HL-60 (cell line): ENCODE data around the gene LRP5.

Source experiments
- DNase-seq, 2 experiments: peaks; one replicate each; pipeline ENCODE4 v3.0.0-alpha.2; 2010 to 2020; ENCODE audit warnings: low read depth in 1 of 2, low spot score in 1 of 2
- H3K27ac ChIP-seq: fragments of 250-450 bp; sonication (Bioruptor Pico); replicated peaks from 2 replicates; pipeline ENCODE4 v1.5.1; 2020; ENCODE audit warnings: mild to moderate bottlenecking, moderate library complexity
- H3K27me3 ChIP-seq: fragments of 250-450 bp; sonication (Bioruptor Pico); 2 replicates; pipeline ENCODE4 v1.5.1; 2021; ENCODE audit warnings: mild to moderate bottlenecking, moderate library complexity; ENCODE audit not compliant: insufficient read depth, poor library complexity, severe bottlenecking
- H3K4me3 ChIP-seq: replicated peaks from 2 replicates; pipeline ENCODE4 v1.5.1; 2011; ENCODE audit warnings: mild to moderate bottlenecking, control low read depth, low read length; ENCODE audit not compliant: insufficient read depth
- CTCF ChIP-seq: IDR thresholded peaks from one replicate; pipeline ENCODE4 v1.5.1; 2011; ENCODE audit warnings: low read length, control low read depth, inconsistent platforms; ENCODE audit not compliant: insufficient read depth
- GABPA ChIP-seq: IDR thresholded peaks from 2 replicates; pipeline ENCODE4 v1.6.1; 2012; ENCODE audit warnings: low read depth
- POLR2AphosphoS5 ChIP-seq: IDR thresholded peaks from 2 replicates; pipeline ENCODE4 v1.6.1; 2012; ENCODE audit warnings: low read depth
- REST ChIP-seq: IDR thresholded peaks from 2 replicates; pipeline ENCODE4 v1.6.1; 2012; ENCODE audit warnings: low read depth; ENCODE audit not compliant: insufficient replicate concordance
- SPI1 ChIP-seq: IDR thresholded peaks from 2 replicates; pipeline ENCODE4 v1.6.1; 2012; ENCODE audit warnings: low read depth, mild to moderate bottlenecking, borderline replicate concordance

The LRP5 gene

GRCh38 chr11:68374531-68374930, 62.1 kb downstream of the LRP5 start:
- H3K4me3 ChIP-seq: no peak overlapping the region
- H3K27me3 ChIP-seq: no peaks in the 10 kb centered on the region
- no peak for DNase-seq
- TF ChIP-seq SPI1: no peak
- TF ChIP-seq REST: no peak
- no peak for TF ChIP-seq CTCF
- TF ChIP-seq POLR2AphosphoS5: no peak
- no peak for TF ChIP-seq GABPA
- H3K27ac ChIP-seq: no peak overlapping the region

- no peak overlapping the region for H3K27ac ChIP-seq
- DNase-seq: no peak
- no peak for TF ChIP-seq CTCF
- no peak for TF ChIP-seq REST
- TF ChIP-seq SPI1: no peak
- TF ChIP-seq POLR2AphosphoS5: no peak
- no peak for TF ChIP-seq GABPA
- no peak overlapping the region for H3K4me3 ChIP-seq
- no peaks in the 10 kb centered on the region for H3K27me3 ChIP-seq
Measured at GRCh38 chr11:68375337-68375736, 62.9 kb downstream of the LRP5 start.

GRCh38 chr11:68375766-68376165, 63.4 kb downstream of the LRP5 start:
- Histone ChIP-seq H3K4me3 (no peak overlapping the region), H3K27me3 (no peaks in the 10 kb centered on the region), H3K27ac (no peak overlapping the region)
- no peak for DNase-seq
- TF ChIP-seq SPI1 (no peak), REST (no peak), GABPA (no peak), POLR2AphosphoS5 (no peak)

- DNase-seq: no peak
- TF ChIP-seq CTCF: no peak
- no peak for TF ChIP-seq REST
- no peak for TF ChIP-seq GABPA
- no peak for TF ChIP-seq POLR2AphosphoS5
- no peak for TF ChIP-seq SPI1
- Histone ChIP-seq H3K4me3 (no peak overlapping the region), H3K27me3 (no peaks in the 10 kb centered on the region), H3K27ac (no peak overlapping the region)
Measured at GRCh38 chr11:68377389-68377795, 65.0 kb downstream of the LRP5 start.
